Activated naive CD8-positive, alpha-beta T cell (primary cell): ENCODE data around the gene BIN1.
"Not testable (repeated sequence)": the region's sequence is repeated elsewhere in the genome, so short reads cannot be mapped to it uniquely, and the experiment has no call there.

ENCODE experiments used
- H3K27ac Mint-ChIP-seq: one replicate; pipeline ENCODE4 v1.8.0; 2021; ENCODE audit warnings: mixed read lengths
- H3K27me3 Mint-ChIP-seq: one replicate; pipeline ENCODE4 v1.8.0; 2021; ENCODE audit warnings: mixed read lengths
- H3K36me3 Mint-ChIP-seq: one replicate; pipeline ENCODE4 v1.8.0; 2021; ENCODE audit warnings: mixed read lengths
- H3K4me1 Mint-ChIP-seq: one replicate; pipeline ENCODE4 v1.8.0; 2021; ENCODE audit warnings: low read depth, mixed read lengths
- H3K4me3 Mint-ChIP-seq: one replicate; pipeline ENCODE4 v1.8.0; 2021; ENCODE audit warnings: mild to moderate bottlenecking, mixed read lengths
- H3K9me3 Mint-ChIP-seq: one replicate; pipeline ENCODE4 v1.8.0; 2021; ENCODE audit warnings: low read depth, mixed read lengths

The BIN1 gene

GRCh38 chr2:127120408-127120807 is 13.5 kb upstream of the BIN1 start:
- not testable (repeated sequence) for H3K4me1 Mint-ChIP-seq, H3K4me3 Mint-ChIP-seq, H3K36me3 Mint-ChIP-seq, H3K27me3 Mint-ChIP-seq, H3K27ac Mint-ChIP-seq, H3K9me3 Mint-ChIP-seq

DNA sequence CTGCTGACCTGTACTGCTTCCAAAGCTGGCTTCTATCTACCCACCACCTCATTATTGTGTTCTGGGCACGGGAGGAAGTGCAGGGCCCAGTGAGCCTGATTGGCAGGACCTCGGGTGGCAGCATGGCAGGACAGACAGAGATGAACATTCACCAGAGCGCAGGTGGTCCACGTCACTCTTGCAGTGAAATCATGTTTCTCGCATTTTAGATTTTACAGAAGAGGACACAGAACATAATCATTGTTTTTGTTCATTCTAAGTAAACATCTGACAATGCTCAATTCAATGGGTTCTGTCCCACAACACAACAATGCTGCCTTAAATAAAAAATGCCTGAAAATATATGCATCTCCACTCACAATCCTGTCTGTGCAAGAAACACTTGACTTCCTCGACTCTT is 11.5 kb upstream of the BIN1 start:
- Mint-ChIP-seq H3K27ac (no peak overlapping the region), H3K4me3 (no peak overlapping the region), H3K4me1 (no peaks in the 10 kb centered on the region), H3K9me3 (no peaks in the 10 kb centered on the region), H3K36me3 (no peaks in the 10 kb centered on the region), H3K27me3 (peaks cover 2% of the 10 kb centered on the region)

GRCh38 chr2:127118038-127118437 is 11.1 kb upstream of the BIN1 start:
- H3K27ac Mint-ChIP-seq = no peak overlapping the region
- H3K27me3 Mint-ChIP-seq = peaks cover 2% of the 10 kb centered on the region
- H3K9me3 Mint-ChIP-seq = no peaks in the 10 kb centered on the region
- no peaks in the 10 kb centered on the region for H3K36me3 Mint-ChIP-seq
- no peak overlapping the region for H3K4me3 Mint-ChIP-seq
- no peaks in the 10 kb centered on the region for H3K4me1 Mint-ChIP-seq

- Mint-ChIP-seq H3K27me3 (peaks cover 6% of the 10 kb centered on the region), H3K4me3 (no peak overlapping the region), H3K36me3 (no peaks in the 10 kb centered on the region), H3K9me3 (no peaks in the 10 kb centered on the region), H3K4me1 (no peaks in the 10 kb centered on the region), H3K27ac (no peak overlapping the region)
Observed at GRCh38 chr2:127117603-127118002, 10.6 kb upstream of the BIN1 start.

GRCh38 chr2:127115471-127116199 is 8.7 kb upstream of the BIN1 start:
- Mint-ChIP-seq H3K36me3 (no peaks in the 10 kb centered on the region), H3K27me3 (peaks cover 9% of the 10 kb centered on the region), H3K27ac (no peak overlapping the region), H3K4me3 (no peak overlapping the region), H3K9me3 (no peaks in the 10 kb centered on the region), H3K4me1 (no peaks in the 10 kb centered on the region)

DNA sequence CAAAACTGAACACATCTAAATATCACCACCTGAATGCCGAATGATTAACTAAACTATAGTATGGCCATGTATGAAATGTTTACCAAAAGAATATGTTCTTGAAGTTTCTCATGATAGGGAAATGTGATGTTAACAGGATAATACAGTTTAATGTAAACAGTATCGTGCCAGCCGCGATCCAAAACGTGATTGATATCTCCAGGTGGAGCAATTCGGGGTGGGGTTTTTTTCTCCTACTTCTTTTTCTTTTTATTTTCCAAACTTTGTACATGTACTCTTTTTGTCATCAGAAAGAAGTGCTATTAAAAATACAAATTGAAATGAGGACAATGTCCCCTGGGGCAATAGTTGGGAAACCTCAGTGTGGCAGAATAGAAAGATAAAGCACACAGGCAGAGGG is 4.0 kb upstream of the BIN1 start:
- Mint-ChIP-seq H3K4me1 (peaks cover 5% of the 10 kb centered on the region), H3K27ac (no peak overlapping the region), H3K4me3 (no peak overlapping the region), H3K27me3 (peaks cover 14% of the 10 kb centered on the region), H3K36me3 (no peaks in the 10 kb centered on the region), H3K9me3 (no peaks in the 10 kb centered on the region)

DNA sequence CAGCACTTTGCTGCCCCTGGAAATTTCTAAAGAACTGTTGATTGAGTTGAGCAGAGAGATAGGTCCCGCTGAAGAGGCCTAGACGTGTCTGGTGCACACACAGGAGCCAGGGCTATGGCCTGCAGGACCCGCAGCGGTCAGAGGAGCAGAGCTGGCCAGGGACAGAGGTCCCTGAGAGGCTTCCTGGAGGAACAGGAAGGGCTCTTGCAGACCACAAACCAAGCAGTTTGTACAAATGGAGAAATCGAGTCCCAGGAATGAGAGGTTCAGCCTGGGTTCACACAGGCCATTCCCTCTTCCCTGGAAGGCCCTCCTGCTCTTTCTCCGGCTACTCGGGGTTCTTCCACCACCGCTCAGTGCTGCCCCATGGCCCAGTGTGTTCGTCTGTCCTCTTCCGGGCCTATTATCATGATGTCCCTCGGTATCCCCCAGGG is 1.2 kb upstream of the BIN1 start:
- Mint-ChIP-seq H3K4me1 (peaks cover 5% of the 10 kb centered on the region), H3K4me3 (peak overlapping the region; percentile 90), H3K9me3 (no peaks in the 10 kb centered on the region), H3K27me3 (peaks cover 11% of the 10 kb centered on the region), H3K27ac (no peak overlapping the region), H3K36me3 (no peaks in the 10 kb centered on the region)

DNA sequence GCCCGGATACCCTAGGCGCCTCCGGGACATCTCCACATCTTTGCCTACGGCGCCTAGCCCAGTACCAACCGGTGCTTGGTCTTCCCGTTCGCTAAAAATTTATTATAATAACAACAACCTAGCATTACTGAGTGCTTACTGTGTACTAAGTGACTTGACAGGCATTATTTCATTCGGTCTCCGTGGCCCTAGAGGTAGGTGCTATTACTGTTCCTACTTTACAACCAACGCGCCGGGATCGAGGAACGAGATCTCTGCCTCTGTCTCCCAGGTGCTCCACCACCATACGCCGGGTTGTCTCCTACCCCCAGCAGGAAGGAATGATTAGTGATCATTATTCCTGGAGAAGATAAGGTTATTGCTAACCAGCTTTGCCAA is 657 bp upstream of the BIN1 start:
- Mint-ChIP-seq H3K4me3 (peak overlapping the region; percentile 90), H3K27ac (no peak overlapping the region), H3K36me3 (no peaks in the 10 kb centered on the region), H3K4me1 (peaks cover 5% of the 10 kb centered on the region), H3K27me3 (peaks cover 7% of the 10 kb centered on the region), H3K9me3 (no peaks in the 10 kb centered on the region)

GRCh38 chr2:127106457-127106990 is 430 bp downstream of the BIN1 start:
- H3K4me1 Mint-ChIP-seq = peaks cover 5% of the 10 kb centered on the region
- H3K27ac Mint-ChIP-seq = no peak overlapping the region
- no peaks in the 10 kb centered on the region for H3K9me3 Mint-ChIP-seq
- no peaks in the 10 kb centered on the region for H3K36me3 Mint-ChIP-seq
- H3K4me3 Mint-ChIP-seq = peak overlapping the region; percentile 76
- peaks cover 7% of the 10 kb centered on the region for H3K27me3 Mint-ChIP-seq

DNA sequence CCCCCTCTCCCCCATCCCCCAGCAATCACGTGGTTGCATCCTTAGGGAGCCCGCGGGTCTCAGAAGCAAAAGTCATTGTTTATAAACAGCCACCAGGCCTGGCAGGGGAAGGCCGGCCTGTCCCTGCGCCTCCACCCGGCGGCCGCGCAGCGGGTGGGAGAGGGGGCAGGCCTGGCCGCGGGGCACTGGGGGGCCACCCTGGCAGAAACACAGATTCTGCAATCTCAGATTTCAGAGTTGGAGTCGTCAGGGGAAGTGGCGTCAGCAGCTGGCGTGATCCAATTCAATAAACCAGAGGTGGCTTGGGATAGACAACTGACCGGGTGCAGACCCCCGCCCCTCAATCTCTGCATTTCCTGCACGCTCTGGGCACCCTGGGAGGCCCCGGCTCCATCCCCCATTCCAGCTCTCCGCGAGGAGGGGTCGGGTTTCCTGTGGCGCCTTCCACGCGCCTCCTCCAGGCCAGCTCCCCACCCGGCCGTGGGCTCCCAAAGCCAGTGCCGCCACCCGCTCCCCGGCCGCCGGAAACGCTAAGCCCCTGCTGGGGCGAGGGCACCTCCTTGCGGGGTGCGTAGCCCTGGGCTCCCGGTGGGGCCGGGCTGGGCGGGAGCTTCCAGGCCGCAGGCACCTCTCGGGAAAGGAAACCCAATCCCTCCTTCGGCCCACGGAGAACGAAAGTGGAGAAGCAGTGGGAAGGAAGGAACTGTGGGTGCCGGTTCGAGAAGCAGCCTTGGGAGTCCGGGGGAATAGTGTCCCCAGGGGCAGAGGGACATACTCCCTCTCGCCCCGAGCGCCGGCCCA is 1.1 kb downstream of the BIN1 start:
- no peaks in the 10 kb centered on the region for H3K36me3 Mint-ChIP-seq
- H3K27me3 Mint-ChIP-seq = peaks cover 6% of the 10 kb centered on the region
- no peak overlapping the region for H3K27ac Mint-ChIP-seq
- H3K4me3 Mint-ChIP-seq = peak overlapping the region; percentile 76
- H3K9me3 Mint-ChIP-seq = no peaks in the 10 kb centered on the region
- H3K4me1 Mint-ChIP-seq = peaks cover 5% of the 10 kb centered on the region

GRCh38 chr2:127104881-127105655 is 1.9 kb downstream of the BIN1 start:
- H3K36me3 Mint-ChIP-seq = no peaks in the 10 kb centered on the region
- peak overlapping the region; percentile 27 for H3K4me3 Mint-ChIP-seq
- H3K27ac Mint-ChIP-seq = no peak overlapping the region
- peaks cover 5% of the 10 kb centered on the region for H3K27me3 Mint-ChIP-seq
- H3K9me3 Mint-ChIP-seq = no peaks in the 10 kb centered on the region
- H3K4me1 Mint-ChIP-seq = peaks cover 5% of the 10 kb centered on the region

GRCh38 chr2:127104166-127104660 is 2.7 kb downstream of the BIN1 start:
- Mint-ChIP-seq H3K4me3 (peak overlapping the region; percentile 27), H3K27me3 (peaks cover 1% of the 10 kb centered on the region), H3K9me3 (no peaks in the 10 kb centered on the region), H3K4me1 (peaks cover 5% of the 10 kb centered on the region), H3K36me3 (no peaks in the 10 kb centered on the region), H3K27ac (no peak overlapping the region)

DNA sequence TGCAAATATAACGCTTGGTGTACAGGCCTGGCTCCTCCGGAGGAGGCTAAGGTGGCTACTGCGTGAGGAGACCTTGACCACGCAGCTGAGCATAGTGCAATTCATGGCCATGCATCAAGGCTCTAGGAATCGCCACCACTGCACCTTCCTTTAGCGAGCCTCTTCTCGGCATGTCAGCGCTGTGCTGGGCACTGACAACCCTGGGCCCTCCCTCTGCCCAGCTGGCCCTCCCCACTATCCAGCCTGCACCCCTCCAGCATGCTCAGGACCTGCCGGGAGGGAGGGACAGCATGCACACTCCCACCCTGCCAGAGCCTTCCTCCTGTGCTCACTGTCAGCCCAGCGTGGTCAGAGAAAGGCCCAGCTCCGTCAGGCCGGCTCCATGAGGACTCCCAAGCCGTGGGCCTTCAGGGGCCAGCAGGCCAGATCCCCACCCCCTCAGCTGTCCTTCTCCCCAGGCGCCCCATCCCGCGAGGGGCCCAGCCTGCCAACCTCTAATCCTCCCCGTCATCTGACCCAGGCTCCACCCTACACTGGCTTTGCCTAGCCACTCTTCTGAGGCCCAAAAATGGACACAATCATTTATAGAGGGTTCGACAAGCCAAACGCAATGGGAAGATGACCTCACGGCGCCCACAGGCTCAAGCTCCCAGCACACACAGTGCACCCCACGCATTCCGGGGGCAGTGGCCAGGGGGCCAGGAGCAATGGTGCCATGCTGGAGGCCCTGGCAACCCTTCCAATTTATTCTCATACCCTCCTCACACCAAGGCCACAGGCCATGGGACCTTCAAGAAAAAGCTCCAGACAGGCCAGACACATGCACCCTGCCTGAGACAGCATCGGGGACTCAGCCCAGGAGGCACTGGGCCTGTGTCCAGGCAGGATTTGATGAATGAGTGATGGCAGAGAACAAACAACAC is 3.5 kb downstream of the BIN1 start:
- Mint-ChIP-seq H3K36me3 (no peaks in the 10 kb centered on the region), H3K4me3 (no peak overlapping the region), H3K9me3 (no peaks in the 10 kb centered on the region), H3K4me1 (peaks cover 5% of the 10 kb centered on the region), H3K27ac (no peak overlapping the region), H3K27me3 (peaks cover 1% of the 10 kb centered on the region)
